Transverse colon (tissue), 4 donors: ENCODE measurements around the gene MGAT5. TPM values are rescaled to one million over a fixed set of nuclear protein-coding genes. Genes with fewer than 3 reads are reported as not detected.

Source experiments
- small RNA-seq, 4 donors: library from RNA; depleted of rRNA; stranded (forward); fragments of <200 nt; gene quantifications; one replicate each; pipeline ENCODE3, GENCODE V24; 2016
- total RNA-seq, 4 donors: library from RNA; depleted of rRNA; stranded (reverse); fragments of >200 nt; gene quantifications; one replicate each; pipeline ENCODE4 v1.1.0, GENCODE V29; 2016

Gene MGAT5
- total RNA-seq, 4 donors from 2014 or later: 23.6 to 67.6 (median 55.2) TPM

Small RNA genes within 50 kb of the gene (small RNA-seq; reads per million reads assigned to genes)
- gene RNA5SP104: 0 reads per million in 4 donors
